Stimulated activated CD4-positive, alpha-beta T cell treated with anti-CD3 and anti-CD28 coated beads, TNF-alpha, amount 100 ng/mL, for 48 hours (primary cell): ENCODE data around the gene HOXA4.

Experiments
- DNase-seq, 3 donors: peaks; one replicate each; pipeline ENCODE4 v3.0.0-alpha.2; 2020; ENCODE audit warnings: low read depth in 3 of 3

Gene HOXA4

DNA sequence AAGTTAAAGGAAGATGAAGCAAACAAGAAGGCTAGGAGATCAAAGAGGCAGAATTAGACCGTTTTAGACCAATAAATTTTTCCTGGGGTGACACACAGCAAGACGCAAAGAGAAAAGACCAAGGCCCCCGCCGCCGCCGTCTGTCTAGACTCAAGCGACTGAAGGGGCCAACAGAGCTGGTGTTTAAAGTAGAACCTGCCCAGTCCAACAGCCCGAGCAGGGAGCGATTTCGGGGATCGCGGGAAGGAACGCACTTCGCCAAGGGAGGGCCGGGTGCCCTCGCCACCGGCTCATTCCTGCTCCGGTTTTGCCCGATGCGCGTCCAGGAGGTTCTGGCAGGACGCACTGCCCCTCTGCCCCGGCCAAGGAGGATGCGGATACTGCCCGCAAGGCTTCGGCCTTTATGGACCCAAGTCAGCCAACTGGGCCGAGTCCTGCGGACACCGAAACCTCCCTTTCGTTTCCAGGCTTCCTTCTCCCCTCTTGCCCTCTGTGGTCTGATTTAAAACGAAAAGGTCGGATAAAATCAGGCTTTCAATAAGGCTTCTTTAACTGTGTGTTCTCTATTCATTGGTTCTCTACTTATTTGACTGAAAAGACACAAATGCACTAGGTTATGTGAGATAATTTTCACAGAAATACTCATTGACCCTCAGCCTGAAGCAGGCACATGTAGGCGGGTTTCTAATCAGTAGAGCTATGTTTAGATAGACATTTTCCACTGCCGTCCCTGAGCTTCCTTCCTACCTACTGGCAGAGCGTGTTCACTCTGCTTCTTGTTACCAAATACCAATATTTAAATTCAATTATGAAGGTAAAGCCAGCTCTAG, 28.1 kb upstream of the HOXA4 start:
- DNase-seq, result no peak

DNA sequence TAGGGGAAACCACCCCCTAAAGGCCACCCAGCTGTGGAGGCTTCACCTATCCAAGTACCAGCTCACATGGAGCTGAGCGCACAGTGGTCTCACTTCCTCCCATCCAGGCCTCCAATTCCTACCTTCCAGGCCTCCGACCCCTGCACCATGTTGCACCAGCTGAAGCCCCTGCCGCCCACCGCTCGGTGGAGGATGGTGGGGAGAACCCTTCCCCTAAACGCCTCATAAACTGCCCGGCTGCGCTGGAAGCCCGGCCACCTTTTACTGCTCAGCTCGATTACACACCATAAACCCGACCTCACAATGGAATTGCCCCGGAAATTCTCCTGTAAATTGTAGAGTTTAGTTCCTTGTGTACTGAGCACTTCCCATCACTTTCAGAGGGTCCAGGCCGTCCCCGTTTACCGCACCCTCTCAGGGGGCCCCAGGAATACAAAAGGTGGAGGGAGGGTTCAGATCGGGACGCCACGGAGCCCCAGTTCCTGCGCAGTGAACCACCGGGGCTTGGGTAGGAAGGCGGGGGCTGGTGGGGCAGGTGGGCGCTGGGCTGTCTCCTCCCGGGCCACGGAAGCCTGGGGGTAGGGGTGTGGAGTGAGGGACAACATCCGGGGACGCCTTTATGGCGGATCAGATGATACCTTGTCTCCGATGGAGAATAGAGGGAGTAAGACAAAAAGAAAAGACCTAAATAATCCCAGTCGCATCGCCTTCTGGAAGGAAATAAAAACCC, 27.3 kb upstream of the HOXA4 start:
- DNase-seq, result no peak

DNA sequence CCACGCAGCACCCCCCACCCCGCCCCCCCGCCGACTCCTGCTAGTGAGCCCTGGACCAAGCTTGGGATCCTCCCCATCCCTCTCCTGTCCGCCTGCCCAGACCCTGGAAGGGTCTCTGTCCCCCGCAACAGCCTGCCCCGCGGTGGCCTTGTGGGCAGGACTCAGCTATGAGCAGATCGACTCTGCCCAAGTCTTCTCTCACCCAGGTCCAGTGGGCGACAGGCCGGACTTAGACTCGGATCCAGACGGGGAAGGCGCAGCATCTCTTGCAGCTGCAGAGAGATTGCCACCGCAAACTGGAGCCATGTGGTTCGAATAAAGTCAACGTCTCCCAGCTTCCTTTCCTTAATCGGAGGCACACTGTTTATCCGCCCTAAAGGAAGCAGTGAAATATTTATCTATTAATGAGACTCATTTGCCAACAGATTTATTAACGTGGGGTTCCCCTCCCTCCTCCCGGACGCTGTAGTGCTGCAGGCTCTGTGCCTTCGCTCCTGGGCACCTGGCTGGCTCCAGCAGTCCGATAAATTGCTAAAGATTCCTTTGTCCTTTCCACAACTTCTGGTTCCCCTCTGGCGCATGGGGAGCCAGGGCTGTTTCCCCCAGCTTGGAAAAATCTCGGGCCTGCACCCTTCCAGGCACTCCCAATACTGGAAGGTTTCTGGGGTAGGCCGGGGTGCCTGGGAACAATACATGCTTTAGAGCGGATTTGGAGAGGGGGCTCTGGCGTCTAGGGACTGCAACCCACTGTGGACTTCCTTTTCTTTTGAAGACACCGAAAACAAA, 26.6 kb upstream of the HOXA4 start:
- DNase-seq, result no peak

DNA sequence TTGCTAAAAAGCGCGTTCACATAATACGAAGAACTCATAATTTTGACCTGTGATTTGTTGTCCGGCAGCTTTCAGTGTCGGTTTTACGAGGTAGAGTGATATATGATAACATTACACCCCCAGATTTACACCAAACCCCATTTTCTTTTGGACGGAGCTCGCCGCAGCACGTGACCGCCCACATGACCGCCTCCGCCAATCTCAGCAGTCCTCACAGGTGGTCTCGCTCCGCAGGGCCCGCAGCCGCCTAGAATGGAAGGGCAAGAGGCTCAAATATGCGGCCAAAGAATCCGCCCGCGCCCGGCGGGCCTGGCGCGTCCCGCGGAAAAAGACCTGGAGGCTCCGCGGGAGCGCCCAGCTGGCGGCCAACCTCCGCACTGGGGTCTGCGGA, 25.9 kb upstream of the HOXA4 start, which contains the start of gene HOXA7:
HOXA7 (minus strand) TSS at position 168 of the 391 bp plus-strand sequence; CDS start at position 38, 130 bp downstream.
- DNase-seq, result no peak

DNA sequence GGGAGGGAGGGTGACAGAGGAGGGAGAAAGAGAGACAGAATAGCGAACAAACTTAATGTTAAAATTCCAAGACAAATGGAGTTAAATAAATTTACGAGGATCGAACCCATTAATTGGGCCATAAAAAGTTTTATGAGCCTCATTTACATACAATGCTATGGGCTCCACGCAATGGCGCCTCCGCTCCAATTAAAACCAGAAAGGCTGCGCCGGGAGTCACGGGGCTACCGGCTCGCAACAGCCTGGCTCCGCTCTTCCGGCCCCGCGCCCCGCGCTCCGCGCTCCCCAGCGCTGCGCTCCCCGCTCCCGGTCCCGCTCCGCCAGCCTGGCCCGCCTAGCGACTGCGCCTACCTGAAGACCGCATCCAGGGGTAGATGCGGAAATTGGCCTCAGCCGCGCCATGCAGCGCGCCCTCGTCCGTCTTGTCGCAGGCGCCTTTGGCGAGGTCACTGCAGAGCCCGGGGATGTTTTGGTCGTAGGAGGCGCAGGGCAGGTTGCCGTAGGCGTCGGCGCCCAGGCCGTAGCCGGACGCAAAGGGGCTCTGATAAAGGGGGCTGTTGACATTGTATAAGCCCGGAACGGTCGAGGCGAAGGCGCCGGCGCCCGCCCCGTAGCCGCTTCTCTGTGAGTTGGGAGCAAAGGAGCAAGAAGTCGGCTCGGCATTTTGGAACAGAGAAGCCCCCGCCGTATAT, 25.4 kb upstream of the HOXA4 start:
- DNase-seq, result no peak

DNA sequence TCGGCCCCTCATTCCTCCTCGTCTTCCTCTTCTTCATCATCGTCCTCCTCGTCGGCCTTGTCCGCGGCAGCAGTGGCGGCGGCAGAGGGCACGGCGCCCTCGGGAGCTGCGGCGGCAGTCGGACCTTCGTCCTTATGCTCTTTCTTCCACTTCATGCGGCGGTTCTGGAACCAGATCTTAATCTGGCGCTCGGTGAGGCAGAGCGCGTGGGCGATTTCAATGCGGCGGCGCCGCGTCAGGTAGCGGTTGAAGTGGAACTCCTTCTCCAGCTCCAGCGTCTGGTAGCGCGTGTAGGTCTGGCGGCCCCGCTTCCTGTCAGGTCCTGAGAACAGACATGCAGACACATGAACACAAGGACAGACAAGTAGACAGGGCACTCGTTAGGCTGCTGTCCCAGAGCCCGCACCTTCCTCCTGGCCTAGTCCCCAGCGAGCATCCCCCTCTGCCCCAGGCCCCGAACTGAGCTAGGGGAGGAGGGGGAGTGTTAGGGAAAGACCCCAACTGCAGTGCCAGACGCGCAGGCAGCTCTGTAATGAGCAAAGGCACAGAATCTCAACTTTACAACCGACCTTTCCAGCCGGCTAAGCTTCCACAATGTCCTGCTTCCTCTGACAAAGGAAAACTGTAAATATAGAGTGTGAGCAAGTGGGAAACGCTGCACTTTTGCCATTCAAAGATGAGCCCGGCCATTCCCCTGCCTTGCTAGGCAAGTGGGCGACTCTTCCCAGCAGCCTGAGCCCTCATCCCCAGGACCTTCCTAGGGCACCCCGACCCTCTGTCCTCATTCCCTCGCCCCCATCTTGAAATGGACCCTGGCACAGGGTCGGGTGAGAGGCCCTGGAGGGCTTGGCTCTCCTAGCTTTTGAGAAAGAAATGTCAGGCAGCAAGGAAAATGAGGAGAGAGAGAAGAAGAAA, 24.6 kb upstream of the HOXA4 start:
- no peak for DNase-seq

DNA sequence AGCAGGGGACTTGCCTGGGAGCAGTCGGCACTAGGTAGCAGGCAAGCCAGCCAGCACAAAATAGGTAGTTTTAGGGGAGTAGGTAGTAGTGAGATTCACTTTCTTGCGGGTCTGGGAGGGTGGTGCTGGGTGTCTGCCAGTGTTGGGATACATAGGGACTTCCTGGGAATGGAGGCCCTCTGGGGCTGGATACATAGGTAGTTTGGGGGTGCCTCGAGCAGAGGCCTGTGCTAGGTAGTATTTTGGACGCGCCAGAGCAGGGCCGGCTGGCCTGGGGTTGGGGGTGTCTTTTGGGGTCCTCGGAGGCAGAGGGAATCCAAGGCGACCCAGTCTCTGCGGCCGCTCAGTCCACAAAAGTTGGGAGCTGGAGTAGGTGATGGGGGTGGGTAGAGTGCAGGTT, 23.8 kb upstream of the HOXA4 start:
- no peak for DNase-seq

DNA sequence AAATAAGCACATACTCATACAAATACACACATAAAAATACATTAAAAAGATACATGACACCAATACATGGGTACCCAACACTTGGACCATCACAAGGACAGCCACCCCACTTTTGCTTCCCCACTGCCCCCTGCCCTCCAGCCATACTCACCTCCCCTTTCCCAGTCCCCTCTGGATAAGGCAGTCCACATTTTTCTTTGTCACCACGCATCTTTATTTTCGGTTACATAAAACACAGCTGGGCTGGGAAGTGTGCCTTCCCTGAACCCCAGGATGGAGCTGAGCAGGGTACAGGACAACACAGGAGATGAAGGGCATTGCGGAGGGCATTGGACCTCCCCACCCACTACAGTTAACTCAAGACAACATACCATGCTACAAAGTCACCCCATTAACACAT, 23.0 kb upstream of the HOXA4 start:
- no peak for DNase-seq

DNA sequence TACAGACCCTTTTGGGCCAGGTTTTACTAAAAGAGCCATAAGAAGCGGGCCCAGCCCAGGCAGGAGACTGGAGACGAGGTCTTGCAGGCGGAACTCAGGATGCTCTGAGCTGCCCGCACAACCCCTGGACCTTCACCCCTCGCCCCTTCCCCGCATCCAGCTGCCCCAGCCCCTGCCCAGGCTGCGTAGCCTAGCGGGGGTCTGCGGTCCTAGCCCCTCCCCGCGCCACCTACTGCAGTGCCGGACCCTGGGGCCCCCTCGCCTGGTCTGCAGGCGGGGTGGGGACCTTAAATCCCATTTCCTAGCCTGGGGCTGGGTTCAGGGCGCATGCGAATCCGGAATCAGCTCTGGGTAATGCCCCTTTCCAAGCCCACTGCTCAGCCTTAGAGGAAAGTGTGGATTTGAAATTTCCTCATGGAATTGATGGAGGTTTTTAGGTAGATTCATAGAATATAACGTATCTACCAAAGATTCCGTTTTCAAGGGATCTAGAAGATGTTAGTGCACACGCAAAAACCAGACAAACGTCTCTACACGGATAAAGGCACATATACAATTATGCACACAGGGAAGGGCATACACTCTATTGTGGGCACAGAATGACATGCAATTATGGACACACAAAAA, 22.4 kb upstream of the HOXA4 start:
- DNase-seq, result no peak

DNA sequence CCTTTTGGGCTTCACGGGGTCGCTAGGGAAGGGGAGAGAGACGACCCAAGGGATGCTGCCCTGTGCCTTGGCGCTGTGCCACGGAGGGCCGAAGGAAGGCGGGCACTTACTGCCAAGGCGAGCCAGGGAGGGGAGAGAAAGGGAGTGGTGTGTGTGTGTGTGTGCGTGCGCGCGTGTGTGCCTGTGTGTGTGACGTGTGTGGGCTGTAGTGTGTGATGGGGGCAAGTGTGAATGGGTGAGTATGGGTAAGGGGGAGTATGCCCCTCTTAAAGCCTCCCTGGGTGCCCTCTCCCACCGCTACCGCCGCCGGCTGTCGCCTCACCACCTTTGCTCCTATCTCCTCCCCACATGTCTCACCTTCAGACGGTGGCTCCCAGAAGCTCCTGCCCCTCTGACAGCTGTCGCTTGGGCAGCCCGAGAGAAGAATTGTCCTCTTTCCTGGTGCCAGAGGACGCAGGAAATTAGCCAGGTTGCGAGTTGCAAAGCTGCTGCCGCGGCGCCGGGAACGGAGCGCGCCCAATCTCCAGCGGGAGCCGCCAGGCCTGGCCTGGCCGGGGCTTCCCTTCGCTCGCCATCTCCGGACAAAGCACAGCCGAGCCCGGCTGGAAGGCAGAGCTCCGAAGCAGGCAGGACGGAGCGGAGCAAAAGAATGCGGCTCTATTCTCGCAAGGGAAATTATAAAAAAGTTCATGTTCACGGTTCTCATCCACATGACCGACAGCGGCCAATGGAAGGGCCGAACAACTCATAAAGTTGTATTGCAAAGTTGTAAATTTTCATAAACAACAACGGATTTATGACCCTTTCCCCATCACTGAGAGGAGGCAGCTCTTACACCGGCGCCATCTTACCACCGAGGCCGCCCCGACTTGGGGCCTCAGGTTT, 21.6 kb upstream of the HOXA4 start, which contains the start of gene HOXA3:
HOXA3 (minus strand) TSS at position 653 of the 885 bp plus-strand sequence. CDS start 41,943 bp downstream, outside the sequence.
- DNase-seq, result no peak

DNA sequence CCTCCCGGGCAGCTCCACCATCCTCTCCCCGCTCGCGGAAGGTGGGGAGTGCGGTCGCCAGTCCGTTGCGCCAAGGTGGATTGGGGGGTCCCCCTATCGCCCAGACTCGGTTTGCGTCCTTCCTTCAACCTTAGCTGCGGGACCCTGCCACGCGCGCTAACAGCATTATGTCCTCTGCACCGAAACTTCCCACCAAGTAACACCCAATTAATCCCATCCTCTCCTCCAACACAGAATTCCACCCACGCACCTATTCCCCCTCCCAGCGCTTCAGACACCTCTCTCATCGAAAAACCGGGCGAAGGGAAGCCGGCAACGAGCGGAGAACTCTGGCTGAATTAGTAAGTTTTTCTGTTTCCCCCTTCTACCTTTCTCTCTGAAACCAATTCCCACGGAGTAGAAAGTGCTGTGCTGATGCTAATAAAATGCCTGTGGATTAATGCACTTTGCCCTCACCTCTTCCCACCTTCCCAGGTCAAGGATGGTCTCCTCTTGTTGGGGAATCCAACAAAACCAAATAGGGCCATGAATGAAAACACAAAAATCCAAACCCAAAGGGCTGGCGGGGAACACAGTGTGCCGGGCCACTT, 20.9 kb upstream of the HOXA4 start:
- no peak for DNase-seq

DNA sequence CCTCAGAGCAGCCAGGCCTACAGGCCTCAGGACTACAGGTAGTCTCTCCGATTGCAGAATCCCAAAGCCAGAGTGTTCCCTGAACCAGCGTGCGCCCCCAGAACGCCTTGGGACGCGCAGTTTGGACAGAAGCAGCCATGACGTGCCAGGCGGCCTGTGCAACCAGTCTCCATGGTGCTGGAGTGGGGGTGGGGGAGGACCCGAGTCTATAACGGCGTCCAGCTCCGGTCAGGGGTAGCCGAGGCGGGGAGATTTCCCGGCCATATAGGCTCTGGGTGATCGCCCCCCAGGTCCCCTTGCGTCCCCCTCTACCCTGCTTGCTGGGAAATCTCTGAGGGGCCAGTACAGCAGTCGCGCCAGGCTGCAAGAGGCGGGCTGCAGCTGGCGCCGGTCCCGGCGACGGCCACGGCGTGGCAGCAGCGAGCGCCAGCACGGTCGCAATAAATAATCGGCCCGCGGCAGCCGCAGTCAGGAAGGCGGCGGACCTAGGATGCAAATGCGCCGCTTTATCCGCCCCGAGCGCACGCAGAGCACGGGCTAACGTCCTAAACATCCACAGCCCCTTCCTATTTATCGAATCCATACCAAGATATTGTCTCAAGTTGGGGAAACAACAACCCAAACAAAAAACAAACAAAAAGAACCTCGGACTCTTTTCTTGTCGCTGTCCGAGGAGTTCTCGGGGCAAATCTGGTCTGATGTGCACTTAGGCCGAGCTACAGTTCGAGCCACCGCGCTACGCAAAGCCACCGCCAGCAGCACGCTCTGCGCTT, 20.2 kb upstream of the HOXA4 start:
- DNase-seq, result peak; percentile 38 to 52 (median 43)

DNA sequence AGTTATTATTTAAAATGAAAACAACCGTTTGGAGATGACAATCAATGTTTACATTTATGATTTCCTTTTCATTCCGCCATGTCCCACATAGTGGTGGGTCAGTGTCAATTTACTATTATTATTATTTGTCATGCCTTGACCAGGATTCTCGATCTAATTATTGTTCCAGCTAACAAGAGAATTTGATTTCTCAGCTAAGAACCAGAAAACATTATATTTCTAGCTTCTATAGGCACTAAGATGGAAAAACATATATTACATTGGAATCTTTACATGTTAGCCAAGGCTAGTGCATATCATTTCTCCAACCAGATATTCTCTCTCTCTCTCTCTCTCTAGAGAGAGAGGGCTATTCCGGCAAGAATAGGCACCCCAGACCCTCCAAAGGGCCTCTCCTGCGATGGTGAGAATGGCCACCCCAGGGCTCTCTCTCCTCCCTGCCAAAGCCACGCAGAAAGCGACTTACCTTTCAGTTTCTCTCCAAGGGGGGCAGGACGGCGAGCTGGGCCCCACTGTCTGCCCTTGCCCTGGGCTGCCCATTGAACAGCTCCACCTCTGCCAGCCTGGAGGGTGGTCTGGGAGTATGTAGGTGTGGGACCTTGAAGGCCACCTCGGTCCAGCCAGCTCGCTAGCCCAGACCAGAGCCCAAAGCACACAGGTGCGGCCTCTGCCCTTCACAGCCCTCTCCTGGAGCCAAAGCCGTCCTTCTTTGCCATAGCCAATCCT, 19.4 kb upstream of the HOXA4 start:
- no peak for DNase-seq

DNA sequence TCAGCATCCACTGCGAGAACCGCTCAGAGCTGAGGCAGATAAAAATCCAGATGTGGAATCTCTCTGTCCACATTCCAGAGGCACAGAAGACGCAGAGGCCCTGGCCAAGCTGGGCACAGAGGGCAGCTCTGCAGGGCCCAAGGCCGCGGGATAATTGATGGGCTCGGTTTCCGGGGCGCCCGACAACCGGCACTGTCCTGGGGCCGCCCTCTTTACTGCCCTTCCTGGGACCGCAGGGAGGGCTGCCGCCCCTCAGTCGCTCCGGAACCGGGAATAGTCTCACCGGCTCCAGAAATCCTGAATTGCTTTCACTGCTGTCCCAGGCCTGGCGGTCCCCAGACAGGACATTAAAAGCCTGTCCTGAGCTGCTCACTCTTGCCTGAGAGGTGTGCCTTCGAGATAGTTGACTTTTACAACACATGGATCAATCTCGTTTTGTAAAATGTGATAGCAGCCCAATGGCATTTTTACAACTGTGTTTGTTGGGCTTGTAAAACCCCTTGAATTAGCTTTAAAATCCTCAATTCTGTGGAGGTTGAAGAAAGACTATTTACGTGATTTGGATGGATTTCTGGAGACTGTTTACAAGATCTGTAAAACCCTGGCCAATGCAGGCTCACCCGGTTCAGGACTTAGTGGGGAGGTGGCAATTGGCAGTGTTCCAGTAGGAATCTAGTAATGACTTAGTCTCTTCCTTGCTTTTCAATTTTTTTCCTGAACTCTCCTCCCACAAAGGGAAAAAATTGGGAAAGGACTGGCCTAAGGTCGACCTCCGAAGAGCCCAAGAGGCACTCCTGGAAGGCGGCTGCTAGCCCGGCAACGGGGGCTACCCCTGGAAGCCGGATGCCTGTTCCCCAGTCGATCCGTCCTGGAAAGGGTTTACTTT, 18.4 kb upstream of the HOXA4 start:
- DNase-seq, result no peak

DNA sequence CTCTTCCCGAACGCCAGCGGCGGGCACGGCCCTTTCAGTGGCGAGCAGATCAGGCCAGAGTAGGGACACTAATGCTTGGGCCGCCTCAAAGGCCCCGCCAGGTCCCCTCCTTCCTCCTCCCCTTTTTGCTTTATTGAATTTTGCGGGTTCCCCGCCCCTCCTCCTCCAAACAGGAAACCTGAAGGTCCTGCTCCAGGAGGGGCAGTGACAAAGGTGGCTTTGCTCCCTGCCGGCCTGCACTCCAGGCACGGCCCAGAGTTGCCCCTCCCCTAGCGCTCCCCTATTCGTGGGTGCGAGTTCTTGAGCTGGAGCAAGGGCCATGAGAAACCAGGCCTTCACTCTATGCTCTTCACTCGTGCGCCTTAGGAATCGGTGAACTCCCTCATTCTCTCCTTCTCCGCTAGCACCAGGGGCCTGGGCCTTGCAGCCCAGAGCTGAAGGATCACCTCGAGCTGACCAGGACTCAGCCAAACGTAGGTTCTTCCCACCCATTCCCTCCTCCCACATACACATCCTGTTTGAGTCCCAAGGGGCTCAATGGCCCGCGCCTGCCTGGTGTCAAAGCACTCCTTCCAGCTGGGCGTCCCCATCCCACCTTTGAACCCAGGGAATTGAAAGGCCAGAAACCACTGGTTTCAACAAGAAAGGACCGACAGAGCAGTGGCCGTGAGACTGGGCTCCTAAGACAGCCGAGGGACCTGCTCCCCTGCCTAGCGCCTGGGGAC, 17.6 kb upstream of the HOXA4 start:
- no peak for DNase-seq
